GM12892 (cell line): ENCODE results near the gene ATP6V1A.

Source experiments
- DNase-seq: peaks from one replicate; pipeline ENCODE4 v3.0.0; 2011; ENCODE audit not compliant: insufficient read length
- FAIRE-seq: peaks from 2 replicates; lab custom pipeline; 2011; peaks lifted over from hg19 to GRCh38; lab: Jason Lieb, UNC
- POLR2A ChIP-seq: IDR thresholded peaks from 2 replicates; pipeline ENCODE4 v1.6.1; 2011; ENCODE audit warnings: low read depth, low read length, control low read depth
- POLR2AphosphoS5 ChIP-seq: IDR thresholded peaks from 2 replicates; pipeline ENCODE4 v1.6.1; 2011; ENCODE audit warnings: low read depth, low read length, control low read depth
- TAF1 ChIP-seq: IDR thresholded peaks from 2 replicates; pipeline ENCODE4 v1.6.1; 2011; ENCODE audit warnings: low read depth, mild to moderate bottlenecking, control low read depth, low read length, borderline replicate concordance

ATP6V1A gene

DNA sequence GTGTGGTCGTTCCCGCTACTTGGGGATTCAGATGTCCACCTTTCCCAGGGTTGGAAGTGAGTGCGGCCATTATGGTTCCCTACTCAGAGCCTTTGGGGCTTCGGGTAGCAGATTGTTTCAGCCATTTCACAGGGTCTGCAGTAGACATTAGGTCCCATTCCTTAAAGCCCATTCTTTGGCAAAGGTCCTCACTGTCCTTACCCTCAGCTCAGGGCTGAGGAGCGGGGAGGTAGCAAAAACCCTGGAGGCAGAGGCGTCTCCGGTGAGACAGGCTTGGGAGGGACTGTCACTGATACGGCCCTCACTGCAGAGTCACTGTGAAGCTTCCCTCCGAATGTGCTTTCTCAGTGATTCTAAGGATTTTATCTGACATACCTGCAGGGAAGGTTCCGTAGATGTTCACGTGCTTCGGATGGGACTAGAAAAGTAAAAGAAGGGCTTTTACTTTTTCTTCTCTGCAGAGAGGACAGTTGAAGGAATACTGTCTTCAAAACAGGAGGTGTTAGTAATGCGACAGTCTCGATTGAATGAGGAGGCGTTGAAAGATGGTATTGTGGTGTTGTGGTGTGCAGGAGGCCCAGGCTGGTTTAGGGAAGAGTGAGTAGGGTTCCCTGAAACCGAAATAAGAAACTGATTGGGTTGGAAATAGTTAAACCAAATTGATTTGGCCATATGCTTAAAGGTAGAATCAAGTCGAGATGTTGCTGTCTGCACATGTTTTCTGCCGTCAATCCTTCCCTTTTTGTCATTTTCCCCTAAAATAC, 630 bp downstream of the ATP6V1A start:
- FAIRE-seq, result peak; percentile 77
- DNase-seq, result no peak
- TF ChIP-seq TAF1 (no peak), POLR2A (no peak), POLR2AphosphoS5 (no peak)

- no peak for FAIRE-seq
Measured at GRCh38 chr3:113751141-113751540, 4.3 kb downstream of the ATP6V1A start.

GRCh38 chr3:113753376-113753985, 6.6 kb downstream of the ATP6V1A start:
- DNase-seq, result no peak
- TF ChIP-seq POLR2AphosphoS5, result no peak
- TF ChIP-seq POLR2A, result no peak
- TF ChIP-seq TAF1, result no peak
- FAIRE-seq, result no peak

More at GRCh38 chr3:113751141-113751540, 4.3 kb downstream of the ATP6V1A start:
- TF ChIP-seq POLR2AphosphoS5 (no peak), TAF1 (no peak), POLR2A (no peak)
- DNase-seq, result no peak

DNA sequence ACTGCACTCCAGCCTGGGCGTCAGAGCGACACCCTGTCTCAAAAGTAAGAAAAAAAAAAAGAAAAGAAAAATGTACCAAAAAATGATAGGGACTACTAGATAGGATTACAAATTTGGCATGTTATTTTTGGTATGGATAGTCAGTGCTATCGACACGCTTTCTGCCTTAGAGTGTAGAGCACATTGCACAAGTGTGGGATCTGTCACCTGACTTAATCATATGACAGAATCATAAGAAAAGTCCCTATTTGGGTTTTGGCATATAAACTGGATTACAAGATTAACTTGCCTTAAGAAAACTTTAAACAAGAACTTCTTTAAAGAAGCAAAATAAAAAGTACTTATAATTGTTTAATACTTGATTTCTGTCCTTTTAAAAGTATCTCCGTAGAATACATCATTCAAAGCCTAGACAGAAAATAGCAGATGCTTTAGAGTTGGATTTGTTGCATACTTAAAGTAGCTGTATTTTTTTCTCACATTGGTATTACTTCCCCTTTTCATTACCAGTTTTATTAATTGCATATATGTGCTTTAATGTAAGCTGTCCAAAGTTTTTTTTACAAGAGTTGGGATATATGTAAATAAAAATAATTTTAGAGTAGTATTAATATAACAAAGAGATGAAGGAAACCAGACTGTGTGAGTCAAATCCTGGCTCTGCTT, 7.8 kb downstream of the ATP6V1A start:
- DNase-seq (no peak), FAIRE-seq (peak; percentile 84)
- TF ChIP-seq TAF1, result no peak
- TF ChIP-seq POLR2AphosphoS5, result no peak
- TF ChIP-seq POLR2A, result no peak

DNA sequence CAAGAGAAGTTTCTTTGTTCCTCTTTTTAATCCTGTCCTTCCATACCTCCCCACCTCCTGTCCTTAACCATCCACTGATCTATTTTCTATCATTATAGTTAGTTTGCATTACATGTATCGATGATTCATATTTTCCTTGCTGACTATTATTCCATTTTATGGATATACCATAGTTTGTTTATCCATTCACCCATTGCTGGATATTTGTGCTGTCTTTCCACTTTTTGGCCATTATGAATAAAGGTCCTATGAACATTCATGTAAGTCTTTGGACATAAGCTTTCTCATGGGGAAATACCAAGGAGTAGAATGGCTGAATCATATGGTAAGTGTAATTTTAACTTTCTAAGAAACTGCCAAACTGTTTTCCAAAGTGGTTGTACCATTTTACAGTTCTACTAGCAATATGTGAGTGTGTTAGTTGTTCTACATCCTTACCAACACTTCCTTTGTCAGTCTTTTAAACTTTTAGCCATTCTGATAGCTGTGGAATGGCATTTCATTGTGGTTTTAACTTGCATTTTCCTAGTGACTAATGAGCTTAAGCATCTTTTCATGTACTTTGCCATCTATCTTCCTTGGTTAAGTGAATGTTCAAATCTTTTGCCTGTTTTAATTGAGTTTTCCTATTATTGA, 11.7 kb downstream of the ATP6V1A start:
- FAIRE-seq (peak; percentile 64), DNase-seq (no peak)
- no peak for TF ChIP-seq POLR2A
- TF ChIP-seq TAF1, result no peak
- no peak for TF ChIP-seq POLR2AphosphoS5

DNA sequence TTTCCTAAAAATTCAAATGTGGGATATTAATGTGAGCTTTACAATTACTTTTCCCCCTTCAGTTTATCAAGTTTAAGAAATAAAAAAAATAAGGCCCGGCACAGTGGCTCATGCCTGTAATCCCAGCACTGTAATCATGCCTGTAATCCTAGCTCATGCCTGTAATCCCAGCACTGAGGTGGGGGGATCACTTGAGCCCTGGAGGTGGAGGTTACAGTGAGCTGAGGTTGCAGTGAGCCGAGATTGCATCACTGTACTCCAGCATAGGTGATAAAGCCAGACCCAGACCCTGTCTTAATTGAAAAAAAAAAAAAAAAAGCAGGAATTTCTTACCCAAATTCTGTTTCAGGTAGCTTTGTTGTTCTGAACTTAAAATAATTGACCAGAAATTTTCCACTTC, 17.9 kb downstream of the ATP6V1A start:
- TF ChIP-seq POLR2A, result no peak
- no peak for TF ChIP-seq TAF1
- FAIRE-seq, result no peak
- no peak for DNase-seq

DNA sequence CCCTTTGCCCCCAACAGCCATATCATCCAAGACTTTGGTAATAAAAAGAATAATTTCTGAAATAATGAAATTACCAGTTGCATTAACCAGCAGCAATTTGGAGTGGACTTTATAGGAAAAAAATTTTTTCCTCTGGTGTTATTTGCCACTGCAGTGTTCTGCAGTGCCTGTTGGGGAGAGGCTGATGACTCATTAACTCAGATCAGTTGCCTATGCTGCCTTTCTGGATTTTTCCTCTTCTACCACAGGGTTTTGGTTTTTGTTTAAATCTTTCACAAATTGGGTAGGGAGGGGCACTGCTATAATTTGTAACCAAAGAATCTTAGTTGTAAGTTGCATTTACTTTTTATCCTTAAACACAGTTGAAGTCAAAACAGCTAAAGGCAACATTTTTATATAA, 22.7 kb downstream of the ATP6V1A start:
- TF ChIP-seq TAF1 (no peak), POLR2A (no peak), POLR2AphosphoS5 (no peak)
- FAIRE-seq (no peak), DNase-seq (no peak)

GRCh38 chr3:113771993-113772392, 25.2 kb downstream of the ATP6V1A start:
- DNase-seq (no peak), FAIRE-seq (no peak)
- TF ChIP-seq TAF1, result no peak
- no peak for TF ChIP-seq POLR2A
- TF ChIP-seq POLR2AphosphoS5, result no peak

- no peak for FAIRE-seq
Measured at GRCh38 chr3:113773381-113773780, 26.5 kb downstream of the ATP6V1A start.

GRCh38 chr3:113775516-113775915, 28.7 kb downstream of the ATP6V1A start:
- DNase-seq (no peak), FAIRE-seq (no peak)
- no peak for TF ChIP-seq POLR2AphosphoS5
- no peak for TF ChIP-seq POLR2A
- no peak for TF ChIP-seq TAF1

More at GRCh38 chr3:113773381-113773780, 26.5 kb downstream of the ATP6V1A start:
- TF ChIP-seq POLR2A (no peak), TAF1 (no peak), POLR2AphosphoS5 (no peak)
- no peak for DNase-seq

- FAIRE-seq (no peak), DNase-seq (no peak)
- TF ChIP-seq POLR2AphosphoS5 (no peak), POLR2A (no peak), TAF1 (no peak)
Measured at GRCh38 chr3:113776564-113776963, 29.7 kb downstream of the ATP6V1A start.

GRCh38 chr3:113783463-113783862, 36.6 kb downstream of the ATP6V1A start:
- no peak for TF ChIP-seq TAF1
- no peak for TF ChIP-seq POLR2A
- TF ChIP-seq POLR2AphosphoS5, result no peak
- FAIRE-seq (peak; percentile 81), DNase-seq (no peak)
